IPS-20b (cell line): ENCODE measurements around the gene FBXL14.

Source experiments
- H3K27ac ChIP-seq: one replicate; pipeline ENCODE4 v1.5.1; 2013; ENCODE audit warnings: low read length
- H3K27me3 ChIP-seq: 2 replicates; pipeline ENCODE4 v1.6.1; 2013; ENCODE audit warnings: mild to moderate bottlenecking, low read length, inconsistent platforms; ENCODE audit not compliant: insufficient read depth
- H3K36me3 ChIP-seq: 2 replicates; pipeline ENCODE4 v1.6.1; 2013; ENCODE audit warnings: low read depth, mild to moderate bottlenecking, inconsistent platforms, low read length, moderate library complexity; ENCODE audit not compliant: insufficient read depth
- H3K4me1 ChIP-seq: 2 replicates; pipeline ENCODE4 v1.6.1; 2013; ENCODE audit warnings: mild to moderate bottlenecking, control low read depth, inconsistent platforms, low read length, moderate library complexity; ENCODE audit not compliant: insufficient read depth
- H3K4me3 ChIP-seq: 2 replicates; pipeline ENCODE4 v1.5.1; 2013; ENCODE audit warnings: mild to moderate bottlenecking, low read length, inconsistent platforms
- H3K9ac ChIP-seq: 2 replicates; pipeline ENCODE4 v1.6.1; 2013; ENCODE audit warnings: low read depth, mild to moderate bottlenecking, inconsistent platforms, low read length, moderate library complexity
- H3K9me3 ChIP-seq: 2 replicates; pipeline ENCODE4 v1.6.1; 2013; ENCODE audit warnings: mild to moderate bottlenecking, low read depth, low read length, inconsistent platforms; ENCODE audit not compliant: insufficient read depth

Gene FBXL14

DNA sequence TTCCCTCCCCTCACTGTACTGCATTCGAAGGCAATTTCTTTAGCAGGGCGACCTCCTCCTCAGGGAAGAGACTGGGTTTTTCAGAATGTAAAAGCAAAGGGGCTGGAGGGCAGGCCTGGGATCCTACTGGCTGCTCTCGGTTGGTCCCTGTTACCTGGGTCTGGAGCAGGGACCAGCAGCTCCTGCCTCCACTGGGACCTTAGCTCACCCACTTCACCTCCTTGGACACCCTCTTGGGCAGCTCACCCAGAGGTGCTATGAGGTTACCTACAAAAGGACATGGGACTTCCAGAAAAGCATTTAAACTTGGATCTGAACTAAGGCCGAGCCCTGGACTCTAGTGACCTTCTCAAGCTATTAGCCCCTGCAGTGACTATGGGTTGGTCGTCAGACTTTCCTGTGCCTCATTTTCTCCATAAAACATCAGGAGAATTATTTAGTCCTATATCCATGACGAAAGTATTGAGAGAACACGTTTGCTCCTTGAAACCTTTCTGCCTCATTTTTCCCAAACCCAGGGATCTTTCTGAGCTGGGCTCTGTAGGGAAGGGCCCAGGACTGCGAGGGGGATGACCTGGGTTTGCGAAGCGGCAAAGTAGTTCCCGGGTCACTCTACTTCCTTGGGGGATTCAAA, 65.0 kb downstream of the FBXL14 start:
- H3K9ac ChIP-seq, result no peak overlapping the region
- peak overlapping the region; percentile 61 for H3K4me3 ChIP-seq
- H3K4me1 ChIP-seq, result no peaks in the 10 kb centered on the region; the same call in 1 of the 2 replicates
- peaks cover 90% of the 10 kb centered on the region for H3K27me3 ChIP-seq
- H3K36me3 ChIP-seq, result no peaks in the 10 kb centered on the region
- H3K27ac ChIP-seq, result no peak overlapping the region
- H3K9me3 ChIP-seq, result no peaks in the 10 kb centered on the region

DNA sequence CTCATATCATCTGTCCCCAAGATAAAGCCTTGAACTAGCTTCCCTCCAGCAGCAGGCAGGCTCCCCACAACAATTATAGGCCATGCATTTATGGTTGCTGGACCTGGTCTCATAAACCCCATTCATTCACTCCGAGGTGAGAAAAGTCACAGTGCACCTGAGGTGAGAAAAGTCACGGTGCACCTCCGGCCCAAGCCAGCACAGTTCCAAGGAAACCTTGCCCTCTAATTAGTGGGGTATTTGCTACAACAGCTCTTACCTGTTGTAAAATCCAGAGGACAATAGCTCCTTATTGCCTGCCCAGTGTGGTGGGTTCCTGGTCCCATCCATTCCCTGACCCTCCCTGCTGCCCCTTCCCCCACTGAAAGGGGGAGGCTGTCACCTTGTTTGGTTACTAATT, 65.6 kb downstream of the FBXL14 start:
- Histone ChIP-seq H3K27ac (no peak overlapping the region), H3K9me3 (no peaks in the 10 kb centered on the region), H3K4me3 (no peak overlapping the region), H3K4me1 (peaks cover 5% of the 10 kb centered on the region; the same call in 1 of the 2 replicates), H3K9ac (no peak overlapping the region), H3K27me3 (peaks cover 90% of the 10 kb centered on the region), H3K36me3 (no peaks in the 10 kb centered on the region)

DNA sequence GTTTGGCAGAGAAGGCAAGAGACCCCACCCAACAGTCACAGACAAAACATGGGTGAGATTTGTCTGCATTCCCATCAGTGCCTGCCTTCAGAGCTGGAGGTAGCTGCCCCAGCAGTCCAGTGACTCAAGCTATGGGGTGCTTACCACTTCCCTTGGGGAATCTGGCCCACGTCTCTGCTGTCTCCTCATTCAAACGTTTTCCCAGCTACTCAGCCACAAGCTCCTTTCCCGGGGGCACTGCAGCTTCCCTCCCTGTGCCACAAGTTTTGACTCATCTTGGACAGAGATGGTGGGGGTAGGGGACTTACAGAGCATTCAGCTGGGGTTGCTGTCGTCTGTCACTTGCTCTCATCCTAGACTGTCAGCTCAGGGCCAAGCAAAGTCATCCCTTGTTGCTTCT, 66.6 kb downstream of the FBXL14 start:
- Histone ChIP-seq H3K4me1 (peaks cover 10% of the 10 kb centered on the region; the same call in 1 of the 2 replicates), H3K9ac (no peak overlapping the region), H3K4me3 (no peak overlapping the region), H3K36me3 (no peaks in the 10 kb centered on the region), H3K27ac (no peak overlapping the region), H3K27me3 (peaks cover 80% of the 10 kb centered on the region), H3K9me3 (no peaks in the 10 kb centered on the region)

DNA sequence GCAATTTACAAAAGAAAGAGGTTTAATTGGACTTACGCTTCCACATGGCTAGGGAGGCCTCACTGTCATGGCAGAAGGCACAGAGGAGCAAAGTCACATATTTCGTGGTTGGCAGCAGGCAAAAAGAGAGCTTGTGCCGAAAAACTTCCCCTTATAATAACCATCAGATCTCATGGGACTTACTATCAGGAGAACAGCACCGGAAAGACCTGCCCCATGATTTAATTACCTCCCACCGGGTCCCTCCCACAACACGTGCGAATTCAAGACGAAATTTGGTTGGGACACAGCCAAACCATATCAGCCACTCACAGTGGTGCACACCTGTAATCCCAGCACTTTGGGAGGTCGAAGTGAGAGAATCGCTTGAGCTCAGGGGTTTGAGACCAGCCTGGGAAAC, 68.5 kb downstream of the FBXL14 start:
- no peak overlapping the region for H3K27ac ChIP-seq

DNA sequence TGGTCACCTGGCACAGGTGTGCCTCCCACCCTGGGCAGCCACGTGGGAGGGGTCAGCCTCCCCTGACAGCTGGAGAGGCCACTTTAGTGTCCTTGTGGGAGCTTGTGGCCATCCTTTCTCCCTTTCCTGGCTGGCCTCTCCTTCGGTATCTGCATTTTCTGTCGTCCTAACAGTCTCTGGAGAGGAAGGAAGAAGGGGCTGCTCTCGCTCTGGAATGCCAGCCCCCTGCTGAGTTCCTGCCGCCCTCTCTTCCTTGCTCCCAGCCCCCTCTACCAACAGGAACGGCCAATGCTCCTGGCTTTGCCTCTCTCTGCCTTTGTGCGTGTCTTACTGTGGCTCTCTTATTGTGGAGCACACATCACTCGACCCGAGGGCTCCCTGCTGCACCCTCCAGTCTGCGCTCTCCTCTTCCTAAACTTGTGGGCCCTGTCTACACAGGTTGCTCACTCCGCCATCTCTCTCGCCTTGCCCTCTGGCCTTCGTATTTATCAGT, 70.8 kb downstream of the FBXL14 start:
- Histone ChIP-seq H3K4me1 (peaks cover 10% of the 10 kb centered on the region; the same call in 1 of the 2 replicates), H3K9ac (no peak overlapping the region), H3K27me3 (peaks cover 46% of the 10 kb centered on the region), H3K9me3 (no peaks in the 10 kb centered on the region), H3K27ac (no peak overlapping the region), H3K4me3 (no peak overlapping the region; the same call in 1 of the 2 replicates), H3K36me3 (no peaks in the 10 kb centered on the region)

More for the DNA sequence above, 68.5 kb downstream of the FBXL14 start:
- no peak overlapping the region for H3K9ac ChIP-seq
- peaks cover 10% of the 10 kb centered on the region; the same call in 1 of the 2 replicates for H3K4me1 ChIP-seq
- no peak overlapping the region for H3K4me3 ChIP-seq
- H3K36me3 ChIP-seq, result no peaks in the 10 kb centered on the region
- no peaks in the 10 kb centered on the region for H3K9me3 ChIP-seq
- peaks cover 61% of the 10 kb centered on the region for H3K27me3 ChIP-seq

DNA sequence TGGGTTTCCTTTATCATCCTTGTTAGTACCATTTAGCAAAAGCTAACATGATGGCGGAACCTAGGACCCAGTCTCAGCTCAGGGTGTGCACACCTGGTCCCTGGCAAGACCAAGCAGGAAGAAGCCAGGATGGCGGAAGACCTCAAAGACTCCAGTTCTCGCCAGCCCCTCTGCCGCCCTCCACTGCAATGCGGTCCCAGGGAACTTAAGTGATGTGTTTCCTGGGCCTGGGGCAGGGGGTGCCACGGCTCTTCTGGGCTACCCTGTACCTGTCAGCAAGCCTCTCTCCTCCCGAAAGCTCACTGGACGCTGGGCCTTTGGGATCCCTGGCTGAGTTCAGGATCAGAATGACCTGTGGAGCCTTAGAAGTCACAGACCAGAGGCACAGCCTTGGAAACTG, 71.3 kb downstream of the FBXL14 start:
- Histone ChIP-seq H3K27me3 (peaks cover 40% of the 10 kb centered on the region), H3K9ac (no peak overlapping the region), H3K27ac (no peak overlapping the region), H3K4me1 (peaks cover 10% of the 10 kb centered on the region; the same call in 1 of the 2 replicates), H3K36me3 (no peaks in the 10 kb centered on the region), H3K9me3 (no peaks in the 10 kb centered on the region), H3K4me3 (no peak overlapping the region; the same call in 1 of the 2 replicates)

DNA sequence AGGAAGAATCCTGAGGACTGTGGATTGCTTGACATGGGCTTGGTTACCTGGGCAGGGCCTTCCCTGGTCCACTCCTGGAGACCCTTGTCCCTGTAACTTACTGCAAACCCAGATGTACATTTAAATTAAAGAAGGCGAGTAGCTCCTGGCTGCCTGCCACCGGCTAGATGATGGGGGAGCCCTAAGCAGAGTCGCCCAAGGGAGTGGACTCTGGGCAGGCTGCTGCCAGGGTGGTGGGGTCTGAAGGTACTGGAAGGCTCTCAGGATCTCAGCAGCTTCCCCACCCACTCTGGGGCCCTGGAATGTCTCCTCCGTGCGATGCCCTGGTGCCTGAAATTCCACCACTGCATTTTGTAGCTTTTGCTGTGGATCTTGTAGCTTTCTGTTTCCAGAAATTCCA, 74.7 kb downstream of the FBXL14 start:
- Histone ChIP-seq H3K36me3 (no peaks in the 10 kb centered on the region), H3K4me1 (peaks cover 10% of the 10 kb centered on the region; the same call in 1 of the 2 replicates), H3K9ac (no peak overlapping the region), H3K27ac (no peak overlapping the region), H3K27me3 (peaks cover 9% of the 10 kb centered on the region; the same call in 1 of the 2 replicates), H3K9me3 (peaks cover 7% of the 10 kb centered on the region; the same call in 1 of the 2 replicates), H3K4me3 (no peak overlapping the region)

DNA sequence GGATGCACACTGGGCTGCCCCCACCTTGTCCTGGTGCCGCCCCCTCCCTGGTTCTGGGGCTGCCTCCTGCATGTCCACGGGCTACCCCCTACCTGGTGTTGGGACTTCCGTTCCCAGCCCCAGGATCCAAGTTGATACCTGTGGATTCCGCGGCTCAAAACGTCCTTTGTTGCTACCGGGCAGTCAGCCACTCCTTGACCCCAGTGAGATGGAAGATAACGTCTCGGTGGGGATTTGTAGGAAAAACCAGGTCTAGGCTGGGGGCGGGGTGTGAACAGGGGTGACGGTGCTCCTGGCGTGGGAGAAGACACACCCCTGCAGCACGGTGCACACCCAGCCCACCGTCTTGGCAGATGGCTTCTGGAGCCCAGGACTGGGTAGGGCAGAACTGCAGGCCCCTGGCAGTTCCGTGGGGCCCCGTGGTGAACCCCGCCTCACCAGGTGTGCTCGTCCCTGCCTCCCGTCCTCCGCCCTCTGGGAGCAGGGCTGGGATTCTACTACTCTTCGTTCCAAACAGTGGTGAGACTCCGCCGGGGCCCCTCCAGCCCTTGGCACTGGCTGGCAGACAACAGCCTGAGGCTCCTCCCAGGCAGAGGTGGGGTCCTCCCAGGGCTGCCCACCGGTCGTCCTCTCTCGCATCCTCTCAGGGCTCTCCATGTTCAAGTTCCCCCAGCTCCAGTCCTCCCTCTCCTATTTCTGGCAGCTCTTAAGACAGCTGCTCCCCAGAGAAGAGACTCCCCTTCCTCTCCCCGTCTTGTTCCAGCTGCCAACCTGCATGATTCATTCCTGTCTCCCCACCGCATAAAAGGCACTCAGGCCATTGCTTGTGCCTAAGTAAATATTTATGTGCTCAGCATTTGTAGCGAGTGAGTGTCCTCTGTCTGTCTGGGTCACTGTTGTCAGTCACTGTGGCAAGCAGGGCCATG, 75.5 kb downstream of the FBXL14 start:
- Histone ChIP-seq H3K36me3 (no peaks in the 10 kb centered on the region), H3K9ac (no peak overlapping the region), H3K27ac (no peak overlapping the region), H3K4me3 (no peak overlapping the region), H3K27me3 (peaks cover under 1% of the 10 kb centered on the region; the same call in 1 of the 2 replicates), H3K4me1 (peaks cover 5% of the 10 kb centered on the region; the same call in 1 of the 2 replicates), H3K9me3 (peaks cover 8% of the 10 kb centered on the region; the same call in 1 of the 2 replicates)

DNA sequence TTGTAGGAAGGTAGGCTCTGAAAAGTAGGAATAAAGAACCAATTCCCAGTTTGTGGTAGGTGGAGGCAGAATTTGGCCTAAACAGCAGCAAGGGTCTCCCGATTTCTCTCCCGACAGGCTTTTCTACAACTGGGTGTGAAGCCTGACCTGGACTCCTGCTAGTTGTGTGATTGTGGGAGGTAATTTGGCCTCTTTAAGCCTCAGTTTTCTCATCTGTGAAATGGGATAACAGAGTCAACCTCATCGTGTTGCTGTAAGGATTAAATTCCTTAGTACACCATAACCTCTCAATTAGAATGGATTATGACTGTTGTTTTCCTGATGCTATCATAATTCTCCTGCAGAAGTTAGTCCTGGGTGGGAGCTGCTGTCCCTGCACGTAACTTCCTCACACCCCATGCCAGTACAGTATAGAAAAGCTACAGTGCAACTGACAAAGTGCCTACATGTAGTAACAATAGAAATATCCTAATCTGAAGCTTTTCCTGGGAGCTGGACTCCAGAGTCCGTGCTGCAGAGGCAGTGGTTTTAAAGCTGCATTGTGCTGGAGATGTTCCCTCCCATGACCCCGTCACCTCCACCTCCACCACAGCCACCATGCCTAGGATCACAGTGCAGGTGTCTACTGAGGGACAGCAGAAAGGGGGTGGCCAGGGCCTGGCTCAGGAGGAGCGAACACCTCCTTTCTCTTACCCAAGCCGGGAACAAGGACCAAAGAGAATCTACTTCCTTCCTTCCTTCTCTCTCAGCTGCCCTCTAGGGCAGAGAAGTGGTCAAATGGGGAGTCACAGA, 76.5 kb downstream of the FBXL14 start:
- H3K9ac ChIP-seq, result no peak overlapping the region

DNA sequence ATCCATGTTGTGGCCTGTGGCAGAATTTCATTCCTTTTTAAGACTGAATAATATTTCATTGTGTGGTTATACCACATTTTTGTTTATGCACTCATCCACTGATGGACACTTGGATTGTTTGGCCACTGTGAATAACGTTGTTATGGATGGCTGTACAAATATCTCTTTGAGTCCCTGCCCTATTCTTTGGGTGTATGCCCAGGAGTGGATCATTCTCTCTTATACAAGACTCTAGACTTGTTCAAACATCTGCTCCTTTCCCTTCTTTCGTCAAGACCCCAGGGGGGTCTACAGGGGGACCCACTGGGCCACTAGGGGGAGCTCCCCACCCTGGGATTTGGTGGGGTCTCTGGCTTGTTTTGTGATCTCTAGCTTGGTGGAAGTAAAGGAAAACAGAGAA, 77.4 kb downstream of the FBXL14 start:
- Histone ChIP-seq H3K9ac (no peak overlapping the region), H3K4me3 (no peak overlapping the region), H3K36me3 (no peaks in the 10 kb centered on the region)

More for the DNA sequence above, 76.5 kb downstream of the FBXL14 start:
- H3K27ac ChIP-seq, result no peak overlapping the region
- no peak overlapping the region for H3K4me3 ChIP-seq
- H3K4me1 ChIP-seq, result no peaks in the 10 kb centered on the region; the same call in 1 of the 2 replicates
- H3K36me3 ChIP-seq, result no peaks in the 10 kb centered on the region
- H3K27me3 ChIP-seq, result no peaks in the 10 kb centered on the region
- peaks cover 8% of the 10 kb centered on the region; the same call in 1 of the 2 replicates for H3K9me3 ChIP-seq

More for the DNA sequence above, 77.4 kb downstream of the FBXL14 start:
- Histone ChIP-seq H3K9me3 (peaks cover 8% of the 10 kb centered on the region; the same call in 1 of the 2 replicates), H3K4me1 (no peaks in the 10 kb centered on the region), H3K27me3 (no peaks in the 10 kb centered on the region), H3K27ac (no peak overlapping the region)
